CD4-positive, alpha-beta T cell treated with Interleukin-17A for 1 hour (primary cell): ENCODE results near the gene KNL1.
A peak's percentile ranks its signal among the peaks of the same experiment; 100 is the strongest.
"Not testable (repeated sequence)": the region's sequence is repeated elsewhere in the genome, so short reads cannot be mapped to it uniquely, and the experiment has no call there.

Source experiments
- DNase-seq: peaks from one replicate; pipeline ENCODE4 v3.0.0-alpha.2; 2020

KNL1 gene

DNA sequence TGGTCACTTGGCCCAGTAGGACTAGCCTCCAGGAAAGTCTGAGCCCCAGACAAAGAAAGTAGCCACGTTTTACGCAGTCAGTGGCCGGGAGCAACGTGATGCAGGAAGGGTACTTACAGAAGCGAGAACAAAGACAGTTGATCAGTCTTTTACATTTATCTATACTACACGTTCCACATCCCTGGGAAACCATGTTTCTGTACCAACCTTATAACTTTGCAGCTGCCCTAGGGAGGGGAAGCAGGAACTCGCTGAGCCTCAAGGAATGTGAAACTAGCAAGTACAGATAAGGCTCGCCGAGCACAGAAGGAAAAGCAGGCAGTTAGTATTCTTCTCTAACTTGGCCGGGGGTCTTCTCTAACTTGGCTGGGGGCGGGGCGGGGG, 3.4 kb upstream of the KNL1 start:
- DNase-seq = no peak

DNA sequence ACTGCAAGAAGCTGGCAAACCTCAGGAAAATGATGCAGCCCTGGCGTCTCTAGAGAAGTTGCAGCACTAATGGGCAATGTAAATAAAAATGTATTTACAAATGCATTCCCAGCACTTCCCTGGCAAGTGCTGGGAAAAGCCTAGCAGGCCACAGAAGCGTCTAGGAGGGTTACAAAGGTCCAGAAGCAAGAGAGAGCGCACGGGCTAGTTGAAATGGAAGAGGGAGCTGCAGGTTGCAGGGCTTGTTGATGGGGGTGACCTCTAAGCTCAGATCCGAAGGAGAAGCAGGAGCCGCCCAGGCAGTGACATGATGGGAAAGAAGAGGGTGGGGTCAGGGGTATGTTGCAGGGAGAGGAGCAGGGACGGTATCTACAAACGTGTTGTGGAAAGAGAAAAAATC, 2.7 kb upstream of the KNL1 start:
- DNase-seq = no peak

DNA sequence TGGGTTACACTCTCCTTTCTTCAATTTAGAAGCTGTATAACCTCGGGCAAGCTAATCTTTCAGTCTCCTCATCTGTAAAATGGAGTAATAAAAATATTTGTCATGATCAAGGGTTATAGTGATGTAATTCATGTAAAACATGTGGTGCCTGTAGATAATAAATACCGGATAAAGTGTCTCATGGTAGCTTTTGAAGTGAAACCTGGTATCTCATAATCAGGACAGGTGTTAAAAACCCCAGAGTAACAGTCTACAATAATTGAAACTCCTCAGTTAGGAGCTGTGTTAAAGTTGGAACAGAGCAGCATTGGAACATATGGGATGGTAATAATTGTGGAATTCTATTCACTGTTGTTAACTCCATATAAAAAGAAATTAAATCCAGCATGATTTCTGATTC, 884 bp upstream of the KNL1 start:
- DNase-seq = peak; percentile 55

DNA sequence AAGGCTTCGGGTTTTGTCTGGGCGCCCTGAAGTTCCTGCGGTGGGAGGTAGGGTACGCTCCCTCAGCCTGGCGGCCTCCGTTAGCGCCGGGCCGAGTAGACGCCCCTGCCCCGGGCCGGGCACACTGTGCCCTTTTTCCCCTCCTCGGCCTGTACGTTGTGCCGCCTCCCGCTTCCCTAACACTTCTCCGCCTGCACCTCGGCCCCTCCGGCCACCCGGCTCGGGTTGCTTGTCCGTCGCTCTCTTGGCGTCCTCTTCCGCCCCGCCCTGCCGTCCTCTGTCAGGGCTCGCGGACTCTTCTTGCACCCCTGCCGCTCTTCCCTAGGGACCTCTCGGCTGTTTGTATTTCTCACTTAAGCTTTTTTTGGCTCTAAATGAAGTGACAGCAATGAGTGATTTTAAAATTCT, 384 bp downstream of the KNL1 start:
- DNase-seq = no peak

DNA sequence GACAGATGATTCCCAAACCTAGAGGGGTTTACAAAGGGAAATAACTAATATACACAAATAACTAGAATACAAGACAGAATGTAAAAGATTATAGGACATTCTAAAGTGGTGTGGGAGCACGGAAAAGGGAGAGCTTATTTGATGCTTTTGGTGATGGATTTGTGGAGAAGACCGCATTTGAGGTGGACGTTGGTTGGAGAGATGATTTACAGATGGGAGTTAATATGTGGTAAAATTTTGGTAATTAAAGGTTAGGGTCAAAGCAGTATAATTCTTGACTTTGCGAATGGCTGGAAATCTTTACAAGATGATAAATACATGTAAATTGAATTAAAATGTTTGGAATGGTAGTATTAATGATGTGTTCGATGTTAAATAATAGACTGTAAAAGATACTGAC, 1.2 kb downstream of the KNL1 start:
- DNase-seq = no peak

DNA sequence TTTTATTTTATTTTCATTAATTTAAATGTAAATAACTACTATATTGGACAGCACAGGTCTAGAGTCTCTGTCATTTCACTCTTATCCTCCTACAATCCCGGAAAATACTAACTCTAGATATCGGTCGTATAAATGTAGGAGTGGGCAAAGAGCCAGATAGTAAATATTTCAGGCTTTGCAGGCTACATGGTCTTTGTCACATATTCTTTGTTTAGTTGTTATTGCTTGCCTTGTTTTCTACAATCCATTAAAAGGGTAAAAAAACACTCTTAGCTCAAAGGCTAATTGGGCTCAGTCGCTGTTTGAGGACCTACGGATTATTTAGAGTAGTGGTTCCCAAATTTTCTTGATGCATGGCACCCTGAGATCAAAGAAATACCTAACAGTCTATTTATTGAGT, 1.7 kb downstream of the KNL1 start:
- DNase-seq = no peak

DNA sequence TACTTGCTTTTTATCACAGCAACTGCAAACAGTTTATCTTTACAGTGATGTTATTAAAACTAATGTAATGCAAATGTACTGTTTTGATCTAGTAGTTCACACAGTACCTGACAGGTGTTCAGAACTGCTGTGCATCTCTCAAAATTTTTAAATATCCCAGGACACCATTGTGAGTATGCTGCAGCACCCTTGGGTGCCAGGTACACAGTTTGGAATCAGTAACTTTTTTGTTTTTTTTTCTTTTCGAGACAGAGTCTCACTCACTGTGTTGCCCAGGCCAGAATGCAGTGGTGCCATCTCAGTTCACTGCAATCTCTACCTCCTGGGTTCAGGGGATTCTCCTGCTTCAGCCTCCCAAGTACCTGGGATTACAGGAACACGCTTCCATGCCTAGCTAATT, 3.0 kb downstream of the KNL1 start:
- no peak for DNase-seq

DNA sequence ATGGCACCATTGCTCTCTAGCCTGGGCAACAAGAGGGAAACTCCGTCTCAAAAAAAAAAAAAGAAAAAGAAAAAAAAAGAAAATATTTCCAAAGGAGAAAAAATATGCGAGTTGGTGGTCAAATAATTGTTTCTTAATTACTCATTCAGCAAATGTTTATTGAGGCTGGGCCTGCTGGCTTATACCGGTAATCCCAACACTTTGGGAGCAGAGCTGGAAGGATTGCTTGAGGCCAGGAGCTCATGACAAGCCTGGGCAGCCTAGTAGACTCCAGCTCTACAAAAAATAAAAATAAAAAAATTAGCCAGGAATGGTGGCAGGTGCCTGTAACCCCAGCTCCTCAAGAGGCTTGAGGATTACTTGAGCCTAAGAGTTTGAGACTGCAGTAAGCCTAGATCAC, 4.1 kb downstream of the KNL1 start:
- no peak for DNase-seq

DNA sequence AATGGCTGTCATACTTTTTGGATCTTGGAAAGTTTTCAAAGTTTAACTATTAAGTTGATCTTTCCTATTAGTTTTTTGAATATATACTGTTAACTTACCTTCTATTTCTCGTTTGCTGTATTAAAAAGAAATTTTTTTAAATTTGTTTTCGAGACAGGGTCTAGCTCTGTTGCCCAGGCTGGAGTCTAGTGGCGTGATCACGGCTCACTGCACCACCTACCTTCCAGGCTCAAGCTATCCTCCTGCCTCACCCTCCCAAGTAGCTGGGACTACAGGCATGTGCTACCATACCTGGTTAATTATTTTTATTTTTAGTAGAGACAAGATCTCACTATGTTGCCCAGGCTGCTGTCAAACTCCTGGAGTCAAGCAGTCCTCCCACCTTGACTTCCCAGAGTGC, 4.6 kb downstream of the KNL1 start:
- no peak for DNase-seq

DNA sequence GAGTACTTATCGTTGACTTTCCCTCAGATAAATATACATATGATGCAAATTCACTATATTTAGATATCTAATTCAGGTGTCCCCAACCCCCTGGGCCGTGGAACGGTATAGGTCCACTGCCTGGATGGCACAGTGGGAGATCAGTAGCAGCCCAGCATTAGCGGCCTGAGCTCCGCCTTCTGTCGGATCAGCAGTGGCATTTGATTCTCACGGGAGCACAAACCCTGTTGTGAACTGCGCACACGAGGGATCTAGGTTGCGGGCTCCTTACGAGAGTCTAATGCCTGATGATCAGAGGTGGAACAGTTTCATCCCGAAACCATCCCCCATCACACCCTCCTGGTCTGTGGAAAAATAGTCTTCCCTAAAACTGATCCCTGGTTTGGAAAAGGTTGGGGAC, 6.9 kb downstream of the KNL1 start:
- no peak for DNase-seq

DNA sequence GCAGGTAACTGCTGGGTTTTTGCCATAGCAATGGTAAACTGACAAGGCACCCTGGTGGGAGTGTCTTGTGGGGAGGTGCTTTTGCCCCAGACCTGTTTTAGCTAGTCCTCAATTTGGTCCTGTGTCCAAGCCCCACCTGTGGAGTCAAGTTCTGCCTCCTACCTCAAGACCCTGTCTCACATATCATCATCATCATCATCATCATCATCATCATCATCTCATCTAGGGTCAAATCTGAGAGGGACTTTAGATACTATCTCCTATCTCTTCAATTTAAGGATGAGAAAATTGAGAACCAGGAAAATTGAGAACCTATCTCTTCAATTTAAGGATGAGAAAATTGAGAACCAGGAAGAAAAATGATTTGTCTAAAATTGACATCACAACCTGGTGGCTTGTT, 9.9 kb downstream of the KNL1 start:
- DNase-seq = no peak

DNA sequence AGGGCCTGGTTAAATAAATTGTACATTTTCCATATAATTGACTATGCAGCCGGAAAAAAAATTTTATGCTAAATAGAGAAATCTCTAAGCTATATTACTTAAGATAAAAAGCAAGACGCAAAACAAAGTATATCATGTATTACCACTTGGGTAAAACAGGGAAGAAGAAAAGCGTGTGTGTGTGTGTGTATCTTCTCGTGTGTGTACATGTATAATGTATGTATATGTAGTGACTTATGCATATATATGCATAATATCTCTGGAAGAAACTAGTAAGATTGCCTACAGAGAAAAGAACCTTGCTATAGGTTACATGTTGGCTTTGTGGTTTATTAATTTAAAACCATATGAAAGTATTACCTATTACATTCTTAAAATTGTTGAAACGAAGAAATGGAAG, 19.0 kb downstream of the KNL1 start:
- DNase-seq = no peak

DNA sequence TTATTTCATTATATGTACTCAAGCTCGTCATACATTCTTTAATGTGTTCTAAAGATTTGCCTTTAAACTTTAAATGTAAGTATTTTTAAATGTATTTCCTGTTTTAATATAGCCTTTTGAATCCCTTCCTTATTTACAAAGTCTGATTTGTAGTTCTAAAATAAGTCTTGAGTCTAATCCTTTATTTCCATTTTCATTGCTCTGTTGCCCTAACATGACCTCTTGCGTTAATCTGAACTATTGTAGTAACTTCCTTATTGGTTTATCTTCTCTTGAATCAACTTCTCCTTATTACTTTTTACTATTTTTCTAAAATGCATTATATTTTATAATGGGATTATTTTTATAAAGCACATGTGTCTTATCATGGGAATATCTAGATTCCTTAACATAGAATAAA, 24.0 kb downstream of the KNL1 start:
- no peak for DNase-seq

DNA sequence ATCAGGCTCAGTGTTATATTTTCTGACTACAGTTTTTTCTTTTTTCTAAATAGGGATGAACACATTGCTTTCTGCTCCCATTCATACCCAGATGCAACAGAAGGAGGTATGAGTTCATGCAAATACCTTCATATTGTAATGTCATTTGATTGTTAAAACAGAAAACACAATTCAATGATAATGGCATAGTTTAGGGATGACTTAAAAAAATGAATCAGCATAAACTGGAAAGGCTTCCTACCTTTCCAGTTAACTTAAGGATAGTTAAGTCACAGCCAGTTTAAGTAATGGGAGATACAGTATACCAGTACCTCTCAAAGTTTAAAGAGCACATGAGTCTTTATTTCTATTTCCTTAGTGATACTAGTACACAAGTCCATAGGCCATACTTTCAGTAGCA, 24.9 kb downstream of the KNL1 start:
- DNase-seq = no peak

DNA sequence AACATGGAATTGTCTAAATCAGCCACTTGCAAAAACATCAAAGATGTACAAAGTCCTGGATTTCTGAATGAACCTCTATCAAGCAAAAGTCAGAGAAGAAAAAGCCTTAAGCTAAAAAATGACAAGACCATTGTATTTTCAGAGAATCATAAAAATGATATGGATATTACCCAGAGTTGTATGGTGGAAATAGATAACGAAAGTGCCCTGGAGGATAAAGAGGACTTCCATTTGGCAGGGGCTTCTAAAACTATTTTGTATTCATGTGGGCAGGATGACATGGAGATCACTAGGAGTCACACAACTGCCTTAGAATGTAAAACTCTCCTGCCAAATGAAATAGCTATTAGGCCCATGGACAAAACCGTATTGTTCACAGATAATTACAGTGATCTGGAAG, 29.3 kb downstream of the KNL1 start:
- DNase-seq = no peak

DNA sequence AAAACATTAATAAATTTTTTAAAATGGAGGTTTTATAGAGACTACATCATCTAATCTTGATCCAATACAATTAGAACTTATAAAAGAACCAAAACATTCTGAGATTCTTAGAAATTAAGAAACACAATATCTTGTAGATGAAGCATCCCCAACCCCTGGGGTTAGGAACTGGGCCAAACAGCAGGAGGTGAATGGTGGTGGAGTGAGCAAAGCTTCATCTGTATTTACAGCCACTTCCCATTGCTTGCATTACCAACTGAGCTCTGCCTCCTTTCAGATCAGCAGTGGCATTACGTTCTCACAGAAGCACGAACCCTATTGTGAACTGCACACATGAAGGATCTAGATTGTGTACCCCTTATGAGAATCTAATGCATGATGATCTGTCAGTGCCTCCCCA, 36.3 kb downstream of the KNL1 start:
- no peak for DNase-seq

DNA sequence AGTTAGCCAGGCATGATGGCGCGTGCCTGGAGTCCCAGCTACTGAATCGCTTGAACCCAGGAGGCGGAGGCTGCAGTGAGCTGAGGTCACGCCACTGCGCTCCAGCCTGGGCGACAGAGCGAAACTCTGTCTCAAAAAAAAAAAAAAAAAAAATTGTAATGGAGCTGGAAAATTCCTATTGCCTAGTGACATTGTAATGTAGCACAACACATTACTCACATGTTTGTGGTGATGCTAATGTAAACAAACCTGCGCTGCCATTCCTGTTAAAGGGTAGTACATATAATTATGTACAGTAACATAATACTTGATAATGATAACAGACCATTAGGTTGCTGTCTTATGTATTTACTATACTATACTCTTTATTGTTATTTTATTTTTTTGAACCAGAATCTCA, 39.1 kb downstream of the KNL1 start:
- no peak for DNase-seq

DNA sequence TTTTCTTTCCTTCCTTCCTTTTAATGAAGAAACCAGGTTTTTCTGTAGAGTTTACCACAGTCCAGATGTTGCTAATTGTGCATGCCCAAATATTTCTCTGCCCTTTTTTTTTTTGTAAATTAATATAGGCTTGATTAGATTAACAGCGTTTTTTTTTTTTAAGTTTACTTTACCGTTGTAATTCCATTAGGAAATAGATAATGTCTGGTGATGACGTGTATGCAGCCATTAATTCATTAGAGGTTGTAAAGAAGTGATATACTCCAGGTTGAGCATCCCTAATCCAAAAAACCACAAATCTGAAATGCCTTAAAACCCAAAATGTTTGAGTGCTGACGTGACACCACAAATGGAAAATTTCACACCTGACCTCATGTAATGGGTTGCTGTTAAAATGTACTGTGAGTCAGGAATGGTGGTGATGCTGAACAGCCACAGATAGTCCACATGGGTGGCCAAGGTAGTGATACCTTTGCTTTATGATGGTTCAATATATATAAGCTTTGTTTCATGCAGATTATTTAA, 43.2 kb downstream of the KNL1 start:
- no peak for DNase-seq

DNA sequence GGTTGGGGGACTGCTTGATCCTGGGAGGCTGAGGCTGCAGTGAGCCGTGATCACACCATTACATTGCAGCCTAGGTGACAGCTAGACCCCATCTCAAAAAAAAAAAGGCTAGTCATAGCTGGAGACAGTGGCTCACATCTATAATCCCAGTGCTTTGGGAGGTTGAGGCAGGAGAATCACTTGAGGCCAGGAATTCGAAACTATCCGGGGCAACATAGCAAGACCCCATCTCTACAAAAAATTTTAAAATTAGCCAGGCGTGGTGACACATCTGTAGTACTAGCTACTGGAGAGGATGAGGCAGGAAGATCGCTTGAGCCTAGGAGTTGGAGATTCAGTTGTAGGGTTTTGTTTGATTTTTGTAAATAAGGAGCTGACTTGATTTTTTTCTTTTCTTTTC, 45.6 kb downstream of the KNL1 start:
- DNase-seq = no peak

DNA sequence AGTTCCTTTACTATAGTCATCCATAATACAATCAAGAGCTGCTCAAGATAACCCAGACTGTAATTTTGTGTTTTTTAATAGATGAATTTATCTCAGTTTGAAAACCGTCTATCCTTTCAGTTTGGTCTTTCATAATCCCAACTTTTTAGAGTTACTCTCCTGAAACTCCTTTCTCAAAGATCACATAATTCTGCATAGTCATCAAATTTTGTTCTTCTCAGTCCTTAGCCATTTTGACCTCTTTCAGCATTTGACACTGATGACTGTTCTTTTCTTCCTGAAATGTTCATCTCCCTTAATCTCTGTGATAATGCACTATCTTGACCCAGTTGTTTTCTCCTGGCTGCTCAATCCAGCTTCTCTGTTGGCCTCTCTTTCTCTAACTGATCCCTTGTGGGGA, 53.5 kb downstream of the KNL1 start:
- no peak for DNase-seq

DNA sequence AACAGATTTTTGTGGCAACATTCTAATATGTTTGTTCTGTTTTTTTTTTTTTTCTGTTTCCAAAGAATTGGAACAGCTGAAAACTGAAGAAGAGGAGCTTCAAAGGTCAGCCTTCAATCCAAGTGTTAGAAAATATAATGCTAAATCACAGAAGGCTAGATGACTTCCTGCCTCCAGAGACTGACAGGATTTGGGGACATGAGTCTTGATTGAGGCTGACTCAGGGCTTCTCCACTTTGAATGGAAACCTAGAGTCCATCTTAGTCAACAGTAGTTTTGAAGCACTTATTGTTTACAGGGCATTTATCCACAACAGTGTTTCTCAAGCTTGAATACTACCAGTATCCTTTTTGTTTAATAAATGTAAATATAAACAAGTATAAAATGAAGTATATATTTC, 56.4 kb downstream of the KNL1 start:
- DNase-seq = peak; percentile 0

DNA sequence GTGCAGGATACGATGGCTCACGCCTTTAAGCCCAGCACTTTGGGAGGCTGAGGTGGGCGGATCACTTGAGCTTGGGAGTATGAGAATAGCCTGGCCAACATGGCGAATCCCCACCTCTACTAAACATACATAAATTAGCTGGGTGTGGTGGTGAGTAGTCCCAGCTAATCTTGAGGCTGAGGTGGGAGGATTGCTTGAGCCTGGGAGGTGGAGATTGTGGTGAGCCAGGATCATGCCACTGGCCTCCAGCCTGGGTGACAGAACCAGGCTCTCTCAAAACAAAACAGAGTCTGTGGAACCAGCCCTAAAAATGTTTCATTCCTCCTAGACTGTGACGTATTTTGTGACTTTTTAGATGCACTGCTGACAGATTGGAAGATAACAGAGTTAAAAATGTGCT, 66.6 kb downstream of the KNL1 start:
- no peak for DNase-seq

DNA sequence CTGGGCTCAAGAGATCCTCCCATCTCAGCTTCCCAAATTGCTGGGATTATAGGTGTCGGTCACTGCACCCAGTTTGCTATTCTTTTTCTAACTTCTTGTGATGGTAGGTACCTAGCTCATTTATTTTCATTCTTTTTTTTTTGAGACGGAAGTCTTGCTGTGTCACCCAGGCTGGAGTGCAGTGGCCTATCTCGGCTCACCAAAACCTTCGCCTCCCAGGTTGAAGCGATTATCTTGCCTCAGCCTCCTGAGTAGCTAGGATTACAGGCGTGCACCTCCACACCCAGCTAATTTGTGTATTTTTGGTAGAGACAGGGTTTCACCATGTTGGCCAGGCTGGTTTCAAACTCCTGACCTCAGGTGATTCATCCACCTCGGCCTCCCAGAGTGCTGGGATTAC, 70.9 kb downstream of the KNL1 start:
- no peak for DNase-seq

DNA sequence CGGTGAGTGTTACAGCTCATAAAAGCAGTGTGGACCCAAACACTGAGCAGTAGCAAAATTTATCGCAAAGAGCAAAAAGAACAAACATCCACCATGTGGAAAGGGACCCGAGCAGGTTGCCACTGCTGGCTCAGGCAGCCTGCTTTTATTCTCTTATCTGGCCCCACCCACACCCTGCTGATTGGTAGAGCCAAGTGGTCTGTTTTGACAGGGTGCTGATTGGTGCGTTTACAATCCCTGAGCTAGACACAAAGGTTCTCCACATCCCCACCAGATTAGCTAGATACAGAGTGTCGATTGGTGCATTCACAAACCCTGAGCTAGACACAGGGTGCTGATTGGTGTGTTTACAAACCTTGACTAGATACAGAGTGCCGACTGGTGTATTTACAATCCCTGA, 82.2 kb downstream of the KNL1 start:
- DNase-seq = not testable (repeated sequence)

DNA sequence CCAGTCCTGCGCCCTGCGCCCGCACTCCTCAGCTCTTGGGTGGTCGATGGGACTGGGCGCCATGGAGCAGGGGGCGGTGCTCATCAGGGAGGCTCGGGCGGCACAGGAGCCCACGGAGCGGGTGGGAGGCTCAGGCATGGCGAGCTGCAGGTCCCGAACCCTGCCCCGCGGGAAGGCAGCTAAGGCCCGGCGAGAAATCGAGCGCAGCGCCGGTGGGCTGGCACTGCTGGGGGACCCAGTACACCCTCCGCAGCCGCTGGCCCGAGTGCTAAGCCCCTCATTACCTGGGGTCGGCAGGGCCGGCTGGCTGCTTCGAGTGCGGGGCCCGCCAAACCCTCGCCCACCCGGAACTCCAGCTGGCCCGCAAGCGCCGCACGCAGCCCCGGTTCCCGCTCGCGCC, 82.9 kb downstream of the KNL1 start:
- not testable (repeated sequence) for DNase-seq

DNA sequence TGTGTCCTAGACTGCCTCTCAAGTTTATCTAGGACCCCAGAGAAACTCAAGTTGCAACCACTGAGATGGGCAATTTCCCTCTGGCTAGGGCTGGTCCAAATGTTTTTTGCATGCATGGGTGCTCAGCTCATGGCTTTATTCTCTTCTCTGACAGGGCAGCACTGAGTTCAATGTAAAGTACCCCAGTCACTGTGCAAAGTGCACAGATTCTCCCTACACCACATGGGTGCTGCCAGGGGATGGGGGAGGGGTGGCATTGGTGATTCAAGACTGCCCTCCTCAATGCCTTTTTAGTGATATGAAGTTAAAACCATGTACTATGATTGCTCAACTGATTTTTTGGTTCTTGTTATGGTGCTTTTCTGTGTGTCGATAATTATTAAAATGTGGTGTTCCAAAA, 86.1 kb downstream of the KNL1 start:
- no peak for DNase-seq
